ENCODE measurements around the gene TP53BP2.
A peak's percentile ranks its signal among the peaks of the same experiment; 100 is the strongest.
"Not testable (repeated sequence)": the region's sequence is repeated elsewhere in the genome, so short reads cannot be mapped to it uniquely, and the experiment has no call there.

Gene TP53BP2

DNA sequence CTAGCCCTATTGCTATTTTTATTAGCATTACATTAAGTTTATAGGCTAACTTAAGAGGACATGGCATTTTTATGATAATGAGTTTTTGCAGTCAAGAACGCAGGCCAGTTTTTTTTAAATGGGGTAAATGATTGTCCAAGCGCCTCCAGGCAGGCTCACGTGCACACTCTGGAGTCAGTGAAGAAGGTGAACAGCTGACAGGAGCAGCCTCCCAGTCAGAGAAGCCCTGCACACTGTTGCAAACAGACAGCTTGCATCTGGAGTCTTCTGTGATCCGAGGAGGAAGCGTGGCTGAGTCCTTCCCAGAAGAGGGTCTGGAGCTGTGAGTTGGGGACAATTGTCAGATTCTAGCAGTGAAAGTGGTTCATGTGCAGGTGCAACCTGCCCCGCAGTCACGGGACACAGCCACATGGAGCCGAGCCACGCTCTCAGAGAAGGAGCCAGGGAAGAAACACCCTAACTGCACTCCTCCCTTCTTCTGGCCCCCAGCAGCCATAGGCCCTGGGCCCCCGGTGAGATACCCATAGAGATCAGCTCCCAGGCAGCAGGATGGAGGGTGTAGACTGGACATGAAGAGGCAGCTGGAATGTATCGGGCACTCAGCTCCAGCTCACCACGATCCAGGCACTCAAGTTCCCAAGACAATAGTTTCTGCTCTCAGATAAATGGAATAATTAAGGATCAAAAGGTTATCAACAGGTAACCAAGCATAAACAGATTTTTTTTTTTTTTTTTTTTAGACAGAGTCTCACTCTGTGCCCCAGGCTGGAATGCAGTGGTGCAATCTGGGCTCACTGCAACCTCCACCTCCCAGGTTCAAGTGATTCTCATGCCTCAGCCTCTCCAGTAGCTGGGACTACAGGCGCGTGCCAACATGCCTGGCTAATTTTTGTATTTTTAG, 107.0 kb downstream of the TP53BP2 start:
- DNase-seq, result peak; percentile 68

- no peak for DNase-seq
Observed at GRCh38 chr1:223737342-223737741, 108.4 kb downstream of the TP53BP2 start.

DNA sequence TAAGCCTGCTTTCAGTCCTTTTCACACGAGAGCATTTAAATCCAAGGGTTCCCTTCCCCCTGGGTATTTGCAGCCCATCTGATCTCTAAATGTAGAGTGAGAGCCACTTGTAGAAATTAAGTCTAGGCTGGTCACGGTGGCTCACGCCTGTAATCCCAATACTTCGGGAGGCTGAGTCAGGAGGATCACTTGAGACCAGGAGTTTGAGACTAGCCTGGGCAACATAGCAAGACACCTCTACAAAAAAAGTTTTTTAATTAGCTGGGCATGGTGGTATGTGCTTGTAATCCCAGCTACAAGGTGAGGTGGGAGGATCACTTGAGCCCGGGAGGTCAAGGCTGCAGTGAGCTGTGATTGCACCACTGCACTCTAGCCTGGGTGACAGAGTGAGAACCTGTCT, 109.1 kb downstream of the TP53BP2 start:
- DNase-seq, result not testable (repeated sequence)

- no peak for DNase-seq
Observed at GRCh38 chr1:223733898-223734852, 111.6 kb downstream of the TP53BP2 start.

- no peak for DNase-seq
Observed at GRCh38 chr1:223732993-223733798, 112.6 kb downstream of the TP53BP2 start.

- DNase-seq, result no peak
Observed at GRCh38 chr1:223731133-223731770, 114.5 kb downstream of the TP53BP2 start.

DNA sequence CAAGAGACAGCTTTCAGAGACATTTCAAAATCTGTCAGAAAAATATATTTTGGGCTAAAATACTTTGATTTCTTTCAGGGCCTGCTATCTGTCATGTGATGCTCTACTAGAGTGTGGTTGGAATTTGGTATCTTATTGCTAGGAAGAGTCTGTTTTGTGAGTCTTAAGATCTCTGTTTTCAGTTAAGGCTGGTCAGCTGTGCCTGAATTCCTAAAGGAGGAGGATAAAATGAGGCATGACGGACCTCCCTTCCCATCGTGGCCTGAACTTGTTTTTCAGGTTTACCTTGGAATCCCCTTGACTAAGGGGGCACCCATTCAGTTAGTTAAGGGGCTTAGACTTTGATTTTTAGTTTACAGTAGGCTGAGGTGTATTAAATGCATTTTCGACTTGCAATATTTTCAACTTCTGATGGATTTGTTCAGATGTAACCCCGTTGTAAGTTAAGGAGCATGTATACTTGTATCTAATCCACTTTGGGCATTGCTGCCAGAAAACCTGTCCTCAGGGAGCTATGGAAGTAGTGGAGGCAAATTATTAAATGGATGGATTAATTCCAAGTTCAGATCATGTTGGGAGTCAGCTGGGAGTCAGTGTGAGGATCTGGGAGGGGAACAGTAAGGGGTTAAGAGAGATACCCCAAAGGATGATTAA, 115.1 kb downstream of the TP53BP2 start:
- DNase-seq, result no peak

GRCh38 chr1:223729906-223730305, 115.8 kb downstream of the TP53BP2 start:
- no peak for DNase-seq
